ENCODE results near the gene TIMM23. TPM values are rescaled to one million over a fixed set of nuclear protein-coding genes. Genes with fewer than 3 reads are reported as not detected.
"Not testable (repeated sequence)": the region's sequence is repeated elsewhere in the genome, so short reads cannot be mapped to it uniquely, and the experiment has no call there.

TIMM23 gene
- total RNA-seq, 1 donor from 2014 or later: 56.0 TPM

- no peak for DNase-seq
- H3K27me3 Mint-ChIP-seq (ENCODE audit: unreplicated experiment): peaks cover 4% of the 10 kb centered on the region
- H3K4me1 Mint-ChIP-seq (ENCODE audit: low read depth, unreplicated experiment): peaks cover 6% of the 10 kb centered on the region
- no peak for TF ChIP-seq CTCF (IDR thresholded peaks at IDR 0.05; ENCODE audit: partially characterized antibody, unreplicated experiment)
- H3K27ac Mint-ChIP-seq (ENCODE audit: unreplicated experiment): no peak within 1 kb of the TSS
- no peaks in the 10 kb centered on the region for H3K36me3 Mint-ChIP-seq (ENCODE audit: unreplicated experiment)
- H3K9me3 Mint-ChIP-seq (ENCODE audit: unreplicated experiment): peaks cover 3% of the 10 kb centered on the region
- H3K4me3 Mint-ChIP-seq (ENCODE audit: unreplicated experiment): no peak within 1 kb of the TSS
Measured at GRCh38 chr10:46046261-46046660, 74.0 kb downstream of the TIMM23 start, which contains the start of gene MSMB. Gene MSMB (minus strand): TSS chr10:46046269. CDS start chr10:46046237, 32 bp downstream.

GRCh38 chr10:46048152-46048551 lies 75.9 kb downstream of the TIMM23 start:
- DNase-seq: peak; percentile 48
- peaks cover 3% of the 10 kb centered on the region for H3K9me3 Mint-ChIP-seq (ENCODE audit: unreplicated experiment)
- H3K4me1 Mint-ChIP-seq (ENCODE audit: low read depth, unreplicated experiment): peaks cover 7% of the 10 kb centered on the region
- no peak overlapping the region for H3K4me3 Mint-ChIP-seq (ENCODE audit: unreplicated experiment)
- no peak for TF ChIP-seq CTCF (IDR thresholded peaks at IDR 0.05; ENCODE audit: partially characterized antibody, unreplicated experiment)
- no peaks in the 10 kb centered on the region for H3K36me3 Mint-ChIP-seq (ENCODE audit: unreplicated experiment)
- H3K27ac Mint-ChIP-seq (ENCODE audit: unreplicated experiment): no peak overlapping the region
- H3K27me3 Mint-ChIP-seq (ENCODE audit: unreplicated experiment): peaks cover 4% of the 10 kb centered on the region

GRCh38 chr10:46049497-46049831 lies 77.2 kb downstream of the TIMM23 start:
- H3K27me3 Mint-ChIP-seq (ENCODE audit: unreplicated experiment); H3K4me1 Mint-ChIP-seq (ENCODE audit: low read depth, unreplicated experiment); H3K27ac Mint-ChIP-seq (ENCODE audit: unreplicated experiment); H3K4me3 Mint-ChIP-seq (ENCODE audit: unreplicated experiment); H3K36me3 Mint-ChIP-seq (ENCODE audit: unreplicated experiment); H3K9me3 Mint-ChIP-seq (ENCODE audit: unreplicated experiment); DNase-seq: not testable (repeated sequence)

- no peak overlapping the region for H3K27ac Mint-ChIP-seq (ENCODE audit: unreplicated experiment)
Measured at GRCh38 chr10:46050941-46051623, 78.8 kb downstream of the TIMM23 start.

GRCh38 chr10:46052057-46052790 lies 79.9 kb downstream of the TIMM23 start:
- H3K9me3 Mint-ChIP-seq (ENCODE audit: unreplicated experiment): peaks cover 3% of the 10 kb centered on the region
- H3K27me3 Mint-ChIP-seq (ENCODE audit: unreplicated experiment): peaks cover 4% of the 10 kb centered on the region
- H3K4me3 Mint-ChIP-seq (ENCODE audit: unreplicated experiment): no peak overlapping the region
- H3K27ac Mint-ChIP-seq (ENCODE audit: unreplicated experiment): no peak overlapping the region
- TF ChIP-seq CTCF (IDR thresholded peaks at IDR 0.05; ENCODE audit: partially characterized antibody, unreplicated experiment): no peak
- H3K4me1 Mint-ChIP-seq (ENCODE audit: low read depth, unreplicated experiment): peaks cover 7% of the 10 kb centered on the region
- no peaks in the 10 kb centered on the region for H3K36me3 Mint-ChIP-seq (ENCODE audit: unreplicated experiment)
- no peak for DNase-seq

More at GRCh38 chr10:46050941-46051623, 78.8 kb downstream of the TIMM23 start:
- peaks cover 7% of the 10 kb centered on the region for H3K4me1 Mint-ChIP-seq (ENCODE audit: low read depth, unreplicated experiment)
- no peak overlapping the region for H3K4me3 Mint-ChIP-seq (ENCODE audit: unreplicated experiment)
- H3K36me3 Mint-ChIP-seq (ENCODE audit: unreplicated experiment): no peaks in the 10 kb centered on the region
- TF ChIP-seq CTCF (IDR thresholded peaks at IDR 0.05; ENCODE audit: partially characterized antibody, unreplicated experiment): no peak
- peaks cover 3% of the 10 kb centered on the region for H3K9me3 Mint-ChIP-seq (ENCODE audit: unreplicated experiment)
- DNase-seq: no peak
- peaks cover 7% of the 10 kb centered on the region for H3K27me3 Mint-ChIP-seq (ENCODE audit: unreplicated experiment)

Data from glutamatergic neuron (in vitro differentiated cells).